Tibial nerve (tissue), 3 donors: Measurements from ENCODE around the gene MAPK14.

Source experiments
- POLR2A ChIP-seq, 2 donors: fragments of 450-650 bp; IDR thresholded peaks; one replicate each; pipeline ENCODE4 v1.6.1; 2017; ENCODE audit warnings: antibody characterized with exemption in 2 of 2, mild to moderate bottlenecking in 2 of 2, moderate library complexity in 2 of 2
- TF ChIP-seq, protein P1 (sequence below), 5 experiments: fragments of 200-600 bp in 3 of 5; fragments of 450-650 bp in 2 of 5; sonication (generic) in 3 of 5; IDR thresholded peaks; one replicate each; pipeline ENCODE4 v1.5.1; 2016 to 2019; ENCODE audit warnings: antibody characterized with exemption in 5 of 5, mild to moderate bottlenecking in 3 of 5, moderate library complexity in 2 of 5

DNA sequence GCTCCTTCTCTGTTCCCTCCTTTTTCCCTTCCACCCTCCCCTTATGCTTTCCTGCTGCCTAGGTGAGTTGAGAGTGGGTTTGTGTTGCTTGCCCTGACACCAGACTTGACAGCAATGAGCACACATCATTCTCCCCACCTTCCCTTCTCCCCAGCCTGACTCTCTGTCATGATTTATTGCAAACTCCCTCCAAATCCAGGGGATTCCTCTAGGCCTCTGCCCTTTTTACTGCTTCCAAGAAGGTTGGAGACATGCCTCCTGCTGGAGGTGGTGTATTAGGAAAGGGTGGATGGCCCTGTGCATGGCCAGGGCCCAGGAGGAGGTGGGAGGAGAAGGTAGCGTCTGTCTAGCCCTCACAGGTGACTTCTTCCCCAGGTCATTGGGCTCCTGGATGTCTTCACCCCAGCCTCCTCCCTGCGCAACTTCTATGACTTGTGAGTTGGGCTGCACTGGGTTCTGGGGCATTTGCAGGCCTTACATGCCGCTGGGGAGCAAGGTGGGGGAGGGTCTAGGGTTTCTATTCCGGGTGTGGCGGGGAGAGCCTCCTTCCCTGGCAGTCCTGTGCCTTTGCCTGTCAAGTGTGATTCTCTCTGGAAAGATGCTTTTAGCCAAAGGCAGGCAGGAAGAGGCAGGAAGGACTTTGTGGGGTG lies 104.8 kb downstream of the MAPK14 start:
- TF ChIP-seq, protein P1, sequence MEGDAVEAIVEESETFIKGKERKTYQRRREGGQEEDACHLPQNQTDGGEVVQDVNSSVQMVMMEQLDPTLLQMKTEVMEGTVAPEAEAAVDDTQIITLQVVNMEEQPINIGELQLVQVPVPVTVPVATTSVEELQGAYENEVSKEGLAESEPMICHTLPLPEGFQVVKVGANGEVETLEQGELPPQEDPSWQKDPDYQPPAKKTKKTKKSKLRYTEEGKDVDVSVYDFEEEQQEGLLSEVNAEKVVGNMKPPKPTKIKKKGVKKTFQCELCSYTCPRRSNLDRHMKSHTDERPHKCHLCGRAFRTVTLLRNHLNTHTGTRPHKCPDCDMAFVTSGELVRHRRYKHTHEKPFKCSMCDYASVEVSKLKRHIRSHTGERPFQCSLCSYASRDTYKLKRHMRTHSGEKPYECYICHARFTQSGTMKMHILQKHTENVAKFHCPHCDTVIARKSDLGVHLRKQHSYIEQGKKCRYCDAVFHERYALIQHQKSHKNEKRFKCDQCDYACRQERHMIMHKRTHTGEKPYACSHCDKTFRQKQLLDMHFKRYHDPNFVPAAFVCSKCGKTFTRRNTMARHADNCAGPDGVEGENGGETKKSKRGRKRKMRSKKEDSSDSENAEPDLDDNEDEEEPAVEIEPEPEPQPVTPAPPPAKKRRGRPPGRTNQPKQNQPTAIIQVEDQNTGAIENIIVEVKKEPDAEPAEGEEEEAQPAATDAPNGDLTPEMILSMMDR (IDR thresholded peaks at IDR 0.05) = no peak
- no peak for TF ChIP-seq POLR2A (IDR thresholded peaks at IDR 0.05)
